IMR-90 (cell line): ENCODE results near the gene PRKACB. TPM values are rescaled to one million over a fixed set of nuclear protein-coding genes. Genes with fewer than 3 reads are reported as not detected.

Experiments used
- ATAC-seq: fragments of 200-7000 bp; cut with Tn5 transposase; 2 replicates; pipeline ENCODE4 v1.9.1; 2020; ENCODE audit warnings: low read depth, mild to moderate bottlenecking, moderate library complexity
- BruUV-seq: library from RNA; stranded (reverse); fragments of 400-500 nt; replicated peaks from 2 replicates; lab custom pipeline; 2021; lab: Mats Ljungman, UMichigan
- CTCF ChIA-PET: fragments of 300-600 bp; formaldehyde crosslinking; extraction: SDS; loops from one replicate; lab custom pipeline; 2021; ENCODE audit warnings: antibody characterized with exemption; lab: Yijun Ruan, JAX
- POLR2A ChIA-PET: fragments of 300-600 bp; sonication (Branson Sonifier 250); formaldehyde crosslinking; loops from one replicate; lab custom pipeline; 2022; ENCODE audit warnings: antibody characterized with exemption; ENCODE audit not compliant: unreplicated experiment; lab: Charles Lee
- DNase-seq: peaks from one replicate; pipeline ENCODE4 v3.0.0; 2013
- H2AFZ ChIP-seq: replicated peaks from 2 replicates; pipeline ENCODE3; 2013; ENCODE audit warnings: low read length, mild to moderate bottlenecking; ENCODE audit not compliant: poor library complexity
- H2AK5ac ChIP-seq: 2 replicates; pipeline ENCODE4 v1.6.1; 2013; ENCODE audit warnings: low read depth, low read length, inconsistent platforms
- H2AK9ac ChIP-seq: replicated peaks from 2 replicates; pipeline ENCODE3; 2013; ENCODE audit warnings: mild to moderate bottlenecking, low read depth, low read length, moderate library complexity; ENCODE audit not compliant: poor library complexity
- H2BK120ac ChIP-seq: 2 replicates; pipeline ENCODE4 v1.6.1; 2013; ENCODE audit warnings: low read depth, low read length, inconsistent platforms
- H2BK15ac ChIP-seq: 3 replicates; pipeline ENCODE4 v1.6.1; 2013; ENCODE audit warnings: low read depth, low read length, inconsistent platforms
- H2BK20ac ChIP-seq: 2 replicates; pipeline ENCODE4 v1.6.1; 2013; ENCODE audit warnings: low read depth, mild to moderate bottlenecking, inconsistent platforms, low read length, moderate library complexity
- H2BK5ac ChIP-seq: 2 replicates; pipeline ENCODE4 v1.6.1; 2013; ENCODE audit warnings: mild to moderate bottlenecking, low read depth, low read length, inconsistent platforms; ENCODE audit not compliant: poor library complexity, severe bottlenecking
- H3K14ac ChIP-seq: replicated peaks from 2 replicates; pipeline ENCODE4 v1.6.1; 2013; ENCODE audit warnings: low read depth, low read length, inconsistent platforms
- H3K18ac ChIP-seq: 2 replicates; pipeline ENCODE4 v1.6.1; 2013; ENCODE audit warnings: low read depth, low read length, control low read depth
- H3K23ac ChIP-seq: 2 replicates; pipeline ENCODE4 v1.6.1; 2013; ENCODE audit warnings: low read depth, low read length, inconsistent platforms
- H3K27ac ChIP-seq: 2 replicates; pipeline ENCODE4 v1.5.1; 2013; ENCODE audit warnings: mild to moderate bottlenecking, control low read depth, low read length; ENCODE audit not compliant: insufficient read depth
- H3K27me3 ChIP-seq: 2 replicates; pipeline ENCODE4 v1.6.1; 2013; ENCODE audit warnings: low read length; ENCODE audit not compliant: control insufficient read depth, insufficient read depth
- H3K36me3 ChIP-seq: 2 replicates; pipeline ENCODE4 v1.6.1; 2013; ENCODE audit warnings: low read length, mixed read lengths; ENCODE audit not compliant: control insufficient read depth, insufficient read depth
- H3K4ac ChIP-seq: 2 replicates; pipeline ENCODE4 v1.6.1; 2013; ENCODE audit warnings: low read depth, low read length, inconsistent platforms
- H3K4me1 ChIP-seq: 2 replicates; pipeline ENCODE4 v1.6.1; 2013; ENCODE audit warnings: low read length, mixed read lengths; ENCODE audit not compliant: control insufficient read depth, insufficient read depth
- H3K4me2 ChIP-seq: 2 replicates; pipeline ENCODE4 v1.6.1; 2013; ENCODE audit warnings: low read depth, mild to moderate bottlenecking, control low read depth, low read length, moderate library complexity
- H3K4me3 ChIP-seq: 2 replicates; pipeline ENCODE4 v1.5.1; 2013; ENCODE audit warnings: low read depth, mild to moderate bottlenecking, control low read depth, low read length, moderate library complexity; ENCODE audit not compliant: insufficient read depth
- H3K56ac ChIP-seq: 2 replicates; pipeline ENCODE4 v1.6.1; 2013; ENCODE audit warnings: low read length, inconsistent platforms; ENCODE audit not compliant: insufficient read depth; ENCODE audit errors: extremely low read depth
- H3K79me1 ChIP-seq, 2 experiments: 2 replicates each; pipeline ENCODE4 v1.6.1; 2013; ENCODE audit warnings: low read length in 2 of 2, inconsistent platforms in 1 of 2, low read depth in 1 of 2
- H3K9ac ChIP-seq: 2 replicates; pipeline ENCODE4 v1.6.1; 2013; ENCODE audit warnings: low read depth, low read length, control low read depth
- H3K9me1 ChIP-seq: 2 replicates; pipeline ENCODE4 v1.6.1; 2013; ENCODE audit warnings: low read length, inconsistent platforms; ENCODE audit not compliant: insufficient read depth
- H3K9me3 ChIP-seq: 2 replicates; pipeline ENCODE4 v1.6.1; 2013; ENCODE audit warnings: low read length; ENCODE audit not compliant: control insufficient read depth, insufficient read depth
- H4K20me1 ChIP-seq: 2 replicates; pipeline ENCODE4 v1.6.1; 2013; ENCODE audit warnings: low read length, inconsistent platforms; ENCODE audit not compliant: insufficient read depth
- H4K5ac ChIP-seq: 2 replicates; pipeline ENCODE4 v1.6.1; 2013; ENCODE audit warnings: mild to moderate bottlenecking, low read depth, low read length, control low read depth
- H4K8ac ChIP-seq, 2 experiments: 2 replicates each; pipeline ENCODE4 v1.6.1; 2013; ENCODE audit warnings: low read depth in 2 of 2, low read length in 2 of 2, control low read depth in 1 of 2, inconsistent platforms in 1 of 2
- H4K91ac ChIP-seq: 2 replicates; pipeline ENCODE4 v1.6.1; 2013; ENCODE audit warnings: low read depth, low read length, inconsistent platforms; ENCODE audit not compliant: insufficient read depth
- BHLHE40 ChIP-seq: fragments of 150-350 bp; IDR thresholded peaks from 2 replicates; pipeline ENCODE4 v1.6.1; 2016; ENCODE audit warnings: mild to moderate bottlenecking, low read depth, low read length
- CEBPB ChIP-seq: IDR thresholded peaks from 2 replicates; pipeline ENCODE4 v1.6.1; 2012; ENCODE audit warnings: low read depth, low read length, improper control_type of control experiment
- CTCF ChIP-seq: conservative IDR thresholded peaks from 2 replicates; pipeline ENCODE4 v1.5.1; 2012; ENCODE audit warnings: mild to moderate bottlenecking, low read depth, low read length, improper control_type of control experiment
- FOS ChIP-seq: fragments of 150-350 bp; IDR thresholded peaks from 2 replicates; pipeline ENCODE4 v1.6.1; 2016; ENCODE audit warnings: low read depth, low read length
- MAFK ChIP-seq: IDR thresholded peaks from 2 replicates; pipeline ENCODE4 v1.6.1; 2012; ENCODE audit warnings: low read depth, low read length, improper control_type of control experiment
- MAZ ChIP-seq: IDR thresholded peaks from 2 replicates; pipeline ENCODE4 v1.6.1; 2012; ENCODE audit warnings: low read depth, mild to moderate bottlenecking, low read length, improper control_type of control experiment, moderate library complexity, borderline replicate concordance
- MXI1 ChIP-seq: IDR thresholded peaks from 2 replicates; pipeline ENCODE4 v1.6.1; 2012; ENCODE audit warnings: low read depth, mild to moderate bottlenecking, low read length, moderate library complexity, borderline replicate concordance
- POLR2A ChIP-seq: IDR thresholded peaks from 2 replicates; pipeline ENCODE4 v1.6.1; 2012; ENCODE audit warnings: mild to moderate bottlenecking, low read depth, low read length
- RAD21 ChIP-seq: IDR thresholded peaks from 2 replicates; pipeline ENCODE4 v1.6.1; 2012; ENCODE audit warnings: low read length, improper control_type of control experiment
- RCOR1 ChIP-seq: IDR thresholded peaks from 2 replicates; pipeline ENCODE4 v1.6.1; 2012; ENCODE audit warnings: mild to moderate bottlenecking, low read length, improper control_type of control experiment; ENCODE audit not compliant: insufficient replicate concordance
- SMC3 ChIP-seq: fragments of 150-350 bp; IDR thresholded peaks from 2 replicates; pipeline ENCODE4 v1.6.1; 2016; ENCODE audit warnings: low read depth, mild to moderate bottlenecking, antibody characterized with exemption, low read length, moderate library complexity
- dilution Hi-C: fragments of 300-500 bp; cut with HindIII; formaldehyde crosslinking; loops from one replicate; pipeline ENCODE4 v1.14.3; 2018; ENCODE audit warnings: low sequenced_read_pairs; ENCODE audit not compliant: unreplicated experiment
- in situ Hi-C: fragments of 300-500 bp; cut with MboI; formaldehyde crosslinking; loops from 3 replicates; pipeline ENCODE4 v1.14.3; 2019; ENCODE audit warnings: low sequenced_read_pairs, inconsistent platforms, mixed read lengths
- intact Hi-C: fragments of 100-400 bp; cut with micrococcal nuclease; formaldehyde crosslinking; loops from 2 replicates; pipeline ENCODE4 v1.10.0; 2022
- polyA plus RNA-seq, 3 experiments: library from polyadenylated mRNA; depleted of rRNA; stranded (reverse); fragments of >200 nt; gene quantifications; 2 replicates each; pipeline ENCODE4 v1.2.3, GENCODE V29; 2012; ENCODE audit warnings: low replicate concordance in 1 of 3
- total RNA-seq: library from RNA; depleted of rRNA; stranded (reverse); fragments of >200 nt; gene quantifications from 2 replicates; pipeline ENCODE4 v1.2.3, GENCODE V29; 2012

The PRKACB gene
- total and polyA plus RNA-seq, 2 of the 4 experiments (the other 2 are of a cell fraction): 8.2 to 8.3 TPM

- no peak for TF ChIP-seq RCOR1
- no peak for TF ChIP-seq MAZ
- no peak for TF ChIP-seq CEBPB
- TF ChIP-seq MXI1: no peak
- TF ChIP-seq POLR2A: no peak
Observed at GRCh38 chr1:84143796-84144565, at the start of gene PRKACB (continued).

GRCh38 chr1:84095308-84095707 lies 48.8 kb upstream of the PRKACB start:
- no peak for ATAC-seq
- intact Hi-C loops: no loop called here
- no peak overlapping the region for H2BK15ac ChIP-seq

More at GRCh38 chr1:84095308-84095707, 48.8 kb upstream of the PRKACB start:
- no peak overlapping the region for H2BK20ac ChIP-seq
- H2AK5ac ChIP-seq: no peak overlapping the region
- peaks cover 2% of the 10 kb centered on the region; the same call in 1 of the 2 replicates for H3K4me1 ChIP-seq
- H4K8ac ChIP-seq: no peak overlapping the region
- no peak overlapping the region for H3K14ac ChIP-seq
- H3K4me3 ChIP-seq: no peak overlapping the region
- no peaks in the 10 kb centered on the region for H3K27me3 ChIP-seq
- H3K23ac ChIP-seq: no peak overlapping the region
- BruUV-seq: no TSS peak
- no peak overlapping the region for H2AFZ ChIP-seq
- ChIA-PET CTCF (no interaction called here), POLR2A (no interaction called here)
- H3K56ac ChIP-seq: no peak overlapping the region
- H3K9me3 ChIP-seq: no peaks in the 10 kb centered on the region
- H3K79me1 ChIP-seq: peaks cover 14 to 35% of the 10 kb centered on the region in 2 experiments
- no peak overlapping the region for H3K27ac ChIP-seq
- H4K20me1 ChIP-seq: no peaks in the 10 kb centered on the region
- H4K5ac ChIP-seq: no peak overlapping the region
- 0 out of 2 replicates have a peak, but pooled peaks cover 2% of the 10 kb centered on the region for H3K36me3 ChIP-seq
- in situ Hi-C loops (no loop called here), dilution Hi-C loops (no loop called here)
- TF ChIP-seq BHLHE40: no peak
- no peak for TF ChIP-seq RAD21
- TF ChIP-seq POLR2A: no peak
- no peak for TF ChIP-seq MAFK
- no peak for TF ChIP-seq SMC3
- TF ChIP-seq CTCF: no peak
- no peak for TF ChIP-seq FOS
- no peak for TF ChIP-seq MXI1
- 0 out of 2 replicates have a peak, but pooled peaks cover 3% of the 10 kb centered on the region for H3K9me1 ChIP-seq
- no peak overlapping the region for H4K91ac ChIP-seq
- no peak overlapping the region for H3K9ac ChIP-seq
- H3K4me2 ChIP-seq: no peak overlapping the region
- no peak overlapping the region for H3K18ac ChIP-seq
- no peak overlapping the region for H2BK120ac ChIP-seq
- no peak overlapping the region for H2AK9ac ChIP-seq
- no peak for DNase-seq
- H3K4ac ChIP-seq: no peak overlapping the region
- H2BK5ac ChIP-seq: peak overlapping the region; percentile 67
